Measurements from ENCODE around the gene UBE2L3. TPM values are rescaled to one million over a fixed set of nuclear protein-coding genes. Genes with fewer than 3 reads are reported as not detected.

Gene UBE2L3
- total RNA-seq, 4 donors from 2014 or later: 40.5 to 94.4 (median 60.0) TPM

DNA sequence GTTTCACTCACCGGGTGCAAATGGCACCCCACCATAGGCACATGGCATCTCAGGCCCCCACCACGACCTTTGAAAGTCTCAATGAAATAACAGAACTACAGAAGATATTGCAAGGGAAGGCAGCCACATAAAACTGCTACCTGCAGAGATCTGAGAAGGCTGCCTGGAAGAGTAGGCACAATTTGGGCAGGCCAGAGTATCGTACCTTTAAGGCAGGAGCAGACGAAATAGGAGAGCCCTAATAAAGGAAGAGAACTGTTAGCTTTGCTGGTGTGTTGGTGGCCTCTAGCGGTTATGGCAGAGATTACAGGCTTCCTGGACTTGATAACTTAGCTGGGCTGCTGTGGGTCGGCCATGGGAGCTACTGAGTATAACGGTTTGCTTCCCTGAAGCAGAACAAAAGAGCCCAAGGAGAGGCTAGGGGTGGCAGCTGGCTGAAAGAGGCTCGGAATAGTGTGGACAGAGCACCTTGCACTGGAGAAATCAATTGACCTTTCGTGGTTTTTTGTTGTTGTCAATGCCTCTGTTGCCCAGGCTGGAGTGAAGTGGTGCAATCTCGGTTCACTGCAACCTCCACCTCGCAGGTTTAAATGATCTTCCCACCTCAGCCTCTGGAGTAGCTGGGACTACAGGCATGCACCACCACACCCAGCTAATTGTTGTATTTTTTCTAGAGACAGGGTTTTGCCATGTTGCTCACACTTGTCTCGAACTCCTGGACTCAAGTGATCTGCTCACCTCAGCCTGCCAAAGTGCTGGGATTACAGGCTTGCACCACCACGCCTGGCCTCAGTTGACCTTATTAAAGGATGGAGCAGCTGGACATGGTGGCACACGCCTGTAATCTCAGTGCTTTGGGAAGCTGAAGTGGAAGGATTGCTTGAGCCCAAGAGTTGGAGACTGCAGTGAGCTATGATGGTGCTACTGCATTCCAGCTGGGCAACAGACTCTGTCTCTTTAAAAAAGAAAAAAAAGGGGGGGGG is 79.4 kb downstream of the UBE2L3 start:
- 17 to 31% methylated on average over 8 to 10 of the region's 14 CpGs for WGBS, 2 donors (ENCODE audit: low coverage in 1 of 2)
- no peak overlapping the region for H3K27ac ChIP-seq
- peaks cover 0 to 20% of the 10 kb centered on the region in 2 donors for H3K36me3 ChIP-seq
- H3K4me3 ChIP-seq: no peak overlapping the region
- no peak for ATAC-seq
- no peaks in the 10 kb centered on the region for H3K27me3 ChIP-seq
- peaks cover 0 to 35% (median 19%) of the 10 kb centered on the region in 3 donors for H3K4me1 ChIP-seq
- no peaks in the 10 kb centered on the region for H3K9me3 ChIP-seq
- TF ChIP-seq EP300 (IDR thresholded peaks at IDR 0.05) (no peak), CTCF (IDR thresholded peaks at IDR 0.05) (peak in 3 of 4 experiments; percentile 82 to 86 (median 82))

DNA sequence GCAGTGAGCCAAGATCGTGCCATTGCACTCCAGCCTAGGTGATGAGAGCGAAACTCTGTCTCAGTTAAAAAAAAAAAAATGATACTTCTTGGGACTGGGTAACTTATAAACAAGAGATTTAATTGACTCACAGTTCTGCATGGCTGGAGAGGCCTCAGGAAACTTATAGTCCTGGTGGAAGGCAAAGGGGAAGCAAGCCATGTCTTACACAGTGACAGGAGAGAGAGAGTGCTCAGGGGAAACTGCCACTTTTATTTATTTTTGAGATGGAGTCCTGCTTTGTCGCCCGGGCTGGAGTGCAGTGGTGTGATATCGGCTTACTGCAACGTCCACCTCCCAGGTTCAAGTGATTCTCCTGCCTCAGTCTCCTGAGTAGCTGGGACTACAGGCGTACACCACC is 82.8 kb downstream of the UBE2L3 start:
- H3K27me3 ChIP-seq: peaks cover 26% of the 10 kb centered on the region
- H3K27ac ChIP-seq: no peak overlapping the region
- peaks cover 0 to 8% of the 10 kb centered on the region in 2 donors for H3K36me3 ChIP-seq
- TF ChIP-seq EP300 (IDR thresholded peaks at IDR 0.05): no peak
- no peak for TF ChIP-seq POLR2AphosphoS5 (IDR thresholded peaks at IDR 0.05)
- no peak for TF ChIP-seq CTCF (IDR thresholded peaks at IDR 0.05)
- TF ChIP-seq POLR2A (IDR thresholded peaks at IDR 0.05): no peak
- 83 to 100% methylated on average over 3 to 6 of the region's 7 CpGs for WGBS, 2 donors (ENCODE audit: low coverage in 1 of 2)
- no peaks in the 10 kb centered on the region for H3K9me3 ChIP-seq
- no peak overlapping the region for H3K4me3 ChIP-seq
- H3K4me1 ChIP-seq: peaks cover 0 to 29% (median 11%) of the 10 kb centered on the region in 3 donors
- ATAC-seq: no peak

DNA sequence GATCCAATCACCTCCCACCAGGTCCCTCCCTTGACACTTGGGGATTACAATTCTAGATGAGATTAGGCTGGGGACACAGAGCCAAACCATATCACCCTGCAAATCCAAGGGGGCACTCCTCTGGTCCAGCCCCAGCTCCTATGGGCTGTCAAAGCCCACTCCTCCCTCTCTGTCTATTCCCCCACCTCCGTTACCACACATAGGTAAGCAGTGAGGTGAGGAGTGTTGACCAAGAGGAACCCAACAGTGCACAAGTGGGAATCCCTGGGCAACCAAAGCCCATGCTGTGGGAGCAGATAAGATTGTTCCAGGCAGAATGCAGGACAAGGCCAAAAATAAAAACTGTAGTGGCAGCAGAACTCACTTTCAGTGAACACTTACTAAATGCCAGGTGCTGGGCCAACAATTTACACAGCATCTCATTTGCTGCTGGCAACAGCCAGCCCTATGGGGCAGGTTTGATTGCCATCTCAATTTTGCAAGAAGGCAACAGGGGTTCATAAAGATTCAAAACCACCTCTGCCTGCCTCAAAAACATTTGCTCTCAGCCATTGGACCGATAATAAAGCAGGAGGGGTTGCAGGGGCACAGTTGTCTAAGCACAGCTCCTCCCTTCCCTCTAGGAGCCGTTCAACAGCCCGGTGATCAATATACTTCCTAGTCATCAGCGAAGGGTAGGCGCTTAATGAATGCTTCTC is 83.5 kb downstream of the UBE2L3 start:
- H3K4me3 ChIP-seq: peak overlapping the region in 1 of 2 donors; percentile 65
- H3K9me3 ChIP-seq: no peaks in the 10 kb centered on the region
- TF ChIP-seq CTCF (IDR thresholded peaks at IDR 0.05) (no peak), POLR2A (IDR thresholded peaks at IDR 0.05) (no peak), POLR2AphosphoS5 (IDR thresholded peaks at IDR 0.05) (no peak), EP300 (IDR thresholded peaks at IDR 0.05) (no peak)
- no peak for ATAC-seq
- H3K27ac ChIP-seq: no peak overlapping the region
- H3K36me3 ChIP-seq: peaks cover 0 to 4% of the 10 kb centered on the region in 2 donors
- WGBS, 2 donors (ENCODE audit: low coverage in 1 of 2): 0 to 7% methylated on average over 1 to 5 of the region's 6 CpGs
- H3K27me3 ChIP-seq: peaks cover 33% of the 10 kb centered on the region
- H3K4me1 ChIP-seq: peaks cover 0 to 29% (median 11%) of the 10 kb centered on the region in 3 donors

GRCh38 chr22:21651521-21652009 is 84.1 kb downstream of the UBE2L3 start:
- TF ChIP-seq CTCF (IDR thresholded peaks at IDR 0.05): no peak
- no peak for TF ChIP-seq POLR2A (IDR thresholded peaks at IDR 0.05)
- no peak for TF ChIP-seq POLR2AphosphoS5 (IDR thresholded peaks at IDR 0.05)
- no peak for TF ChIP-seq EP300 (IDR thresholded peaks at IDR 0.05)
- ATAC-seq: peak; percentile 4
- peaks cover 38% of the 10 kb centered on the region for H3K27me3 ChIP-seq
- H3K4me1 ChIP-seq: peaks cover 0 to 25% (median 11%) of the 10 kb centered on the region in 3 donors
- H3K36me3 ChIP-seq: peaks cover 0 to 4% of the 10 kb centered on the region in 2 donors
- H3K9me3 ChIP-seq: no peaks in the 10 kb centered on the region
- H3K27ac ChIP-seq: peak overlapping the region in 2 of 4 donors; percentile 57 to 58
- H3K4me3 ChIP-seq: peak overlapping the region; percentile 55 to 65
- 2% methylated on average over 9 of the region's 29 CpGs; no CpG with 5 or more reads in 1 of the 2 donors for WGBS, 2 donors (ENCODE audit: low coverage in 1 of 2)

Data from gastroesophageal sphincter (tissue), 4 donors.